ENCODE data around the gene PTPN14.

The PTPN14 gene

GRCh38 chr1:214318956-214319736, 232.3 kb downstream of the PTPN14 start:
- H3K27me3 Mint-ChIP-seq, result no peaks in the 10 kb centered on the region
- no peaks in the 10 kb centered on the region for H3K4me1 Mint-ChIP-seq
- H3K9me3 Mint-ChIP-seq, result no peaks in the 10 kb centered on the region
- no peak for ATAC-seq (replicated peaks; ENCODE audit: extremely low read depth, poor library complexity, severe bottlenecking)
- H3K36me3 Mint-ChIP-seq (ENCODE audit: insufficient read depth), result peaks cover 22% of the 10 kb centered on the region
- no peak overlapping the region for H3K27ac Mint-ChIP-seq (ENCODE audit: low read depth)
- H3K4me3 Mint-ChIP-seq, result no peak overlapping the region
- DNase-seq (ENCODE audit: low spot score in 2 of 2), result no peak

GRCh38 chr1:214318356-214318755, 233.0 kb downstream of the PTPN14 start:
- ATAC-seq (replicated peaks; ENCODE audit: extremely low read depth, poor library complexity, severe bottlenecking) (no peak), DNase-seq (ENCODE audit: low spot score in 2 of 2) (no peak)
- Mint-ChIP-seq H3K9me3 (no peaks in the 10 kb centered on the region), H3K27me3 (no peaks in the 10 kb centered on the region), H3K27ac (ENCODE audit: low read depth) (no peak overlapping the region), H3K36me3 (ENCODE audit: insufficient read depth) (peaks cover 21% of the 10 kb centered on the region), H3K4me3 (no peak overlapping the region), H3K4me1 (no peaks in the 10 kb centered on the region)

GRCh38 chr1:214317734-214318133, 233.7 kb downstream of the PTPN14 start:
- Mint-ChIP-seq H3K36me3 (ENCODE audit: insufficient read depth) (peaks cover 23% of the 10 kb centered on the region), H3K4me3 (no peak overlapping the region), H3K27me3 (no peaks in the 10 kb centered on the region), H3K27ac (ENCODE audit: low read depth) (no peak overlapping the region), H3K9me3 (no peaks in the 10 kb centered on the region), H3K4me1 (no peaks in the 10 kb centered on the region)
- no peak for ATAC-seq (replicated peaks; ENCODE audit: extremely low read depth, poor library complexity, severe bottlenecking)
- no peak for DNase-seq (ENCODE audit: low spot score in 2 of 2)

GRCh38 chr1:214317300-214317699, 234.1 kb downstream of the PTPN14 start:
- Mint-ChIP-seq H3K27ac (ENCODE audit: low read depth) (no peak overlapping the region), H3K4me1 (peaks cover 3% of the 10 kb centered on the region), H3K9me3 (no peaks in the 10 kb centered on the region), H3K27me3 (no peaks in the 10 kb centered on the region), H3K36me3 (ENCODE audit: insufficient read depth) (peaks cover 23% of the 10 kb centered on the region), H3K4me3 (no peak overlapping the region)
- DNase-seq (ENCODE audit: low spot score in 2 of 2) (no peak), ATAC-seq (replicated peaks; ENCODE audit: extremely low read depth, poor library complexity, severe bottlenecking) (no peak)

GRCh38 chr1:214316593-214316992, 234.8 kb downstream of the PTPN14 start:
- ATAC-seq (replicated peaks; ENCODE audit: extremely low read depth, poor library complexity, severe bottlenecking) (no peak), DNase-seq (ENCODE audit: low spot score in 2 of 2) (no peak)
- Mint-ChIP-seq H3K9me3 (no peaks in the 10 kb centered on the region), H3K27me3 (no peaks in the 10 kb centered on the region), H3K36me3 (ENCODE audit: insufficient read depth) (peaks cover 22% of the 10 kb centered on the region), H3K27ac (ENCODE audit: low read depth) (no peak overlapping the region), H3K4me3 (no peak overlapping the region), H3K4me1 (peaks cover 10% of the 10 kb centered on the region)

GRCh38 chr1:214314178-214314843, 237.1 kb downstream of the PTPN14 start:
- ATAC-seq (replicated peaks; ENCODE audit: extremely low read depth, poor library complexity, severe bottlenecking), result no peak
- Mint-ChIP-seq H3K36me3 (ENCODE audit: insufficient read depth) (peaks cover 12% of the 10 kb centered on the region), H3K9me3 (no peaks in the 10 kb centered on the region), H3K27me3 (no peaks in the 10 kb centered on the region), H3K4me1 (peaks cover 26% of the 10 kb centered on the region), H3K27ac (ENCODE audit: low read depth) (no peak overlapping the region), H3K4me3 (no peak overlapping the region)
- no peak for DNase-seq (ENCODE audit: low spot score in 2 of 2)

GRCh38 chr1:214312530-214313051, 238.8 kb downstream of the PTPN14 start:
- no peak overlapping the region for H3K27ac Mint-ChIP-seq (ENCODE audit: low read depth)

GRCh38 chr1:214310777-214311690, 240.4 kb downstream of the PTPN14 start:
- H3K27me3 Mint-ChIP-seq, result no peaks in the 10 kb centered on the region
- H3K4me1 Mint-ChIP-seq, result peaks cover 40% of the 10 kb centered on the region
- no peak overlapping the region for H3K27ac Mint-ChIP-seq (ENCODE audit: low read depth)
- ATAC-seq (replicated peaks; ENCODE audit: extremely low read depth, poor library complexity, severe bottlenecking) (no peak), DNase-seq (ENCODE audit: low spot score in 2 of 2) (no peak)
- no peaks in the 10 kb centered on the region for H3K9me3 Mint-ChIP-seq
- H3K4me3 Mint-ChIP-seq, result peak overlapping the region; percentile 71
- peaks cover 10% of the 10 kb centered on the region for H3K36me3 Mint-ChIP-seq (ENCODE audit: insufficient read depth)

More at GRCh38 chr1:214312530-214313051, 238.8 kb downstream of the PTPN14 start:
- peaks cover 10% of the 10 kb centered on the region for H3K36me3 Mint-ChIP-seq (ENCODE audit: insufficient read depth)
- no peak for DNase-seq (ENCODE audit: low spot score in 2 of 2)
- H3K9me3 Mint-ChIP-seq, result no peaks in the 10 kb centered on the region
- ATAC-seq (replicated peaks; ENCODE audit: extremely low read depth, poor library complexity, severe bottlenecking), result no peak
- H3K27me3 Mint-ChIP-seq, result no peaks in the 10 kb centered on the region
- no peak overlapping the region for H3K4me3 Mint-ChIP-seq
- H3K4me1 Mint-ChIP-seq, result peaks cover 40% of the 10 kb centered on the region

GRCh38 chr1:214310010-214310409, 241.4 kb downstream of the PTPN14 start:
- Mint-ChIP-seq H3K9me3 (no peaks in the 10 kb centered on the region), H3K27me3 (no peaks in the 10 kb centered on the region), H3K4me3 (peak overlapping the region; percentile 41), H3K27ac (ENCODE audit: low read depth) (no peak overlapping the region), H3K36me3 (ENCODE audit: insufficient read depth) (peaks cover 3% of the 10 kb centered on the region), H3K4me1 (peaks cover 40% of the 10 kb centered on the region)
- DNase-seq (ENCODE audit: low spot score in 2 of 2), result no peak
- no peak for ATAC-seq (replicated peaks; ENCODE audit: extremely low read depth, poor library complexity, severe bottlenecking)

GRCh38 chr1:214306269-214306668, 245.1 kb downstream of the PTPN14 start:
- DNase-seq (ENCODE audit: low spot score in 2 of 2) (no peak), ATAC-seq (replicated peaks; ENCODE audit: extremely low read depth, poor library complexity, severe bottlenecking) (no peak)
- peaks cover 6% of the 10 kb centered on the region for H3K36me3 Mint-ChIP-seq (ENCODE audit: insufficient read depth)
- H3K4me1 Mint-ChIP-seq, result peaks cover 46% of the 10 kb centered on the region
- no peak overlapping the region for H3K4me3 Mint-ChIP-seq
- no peaks in the 10 kb centered on the region for H3K9me3 Mint-ChIP-seq
- no peak overlapping the region for H3K27ac Mint-ChIP-seq (ENCODE audit: low read depth)
- H3K27me3 Mint-ChIP-seq, result no peaks in the 10 kb centered on the region

GRCh38 chr1:214305164-214305751, 246.1 kb downstream of the PTPN14 start:
- ATAC-seq (replicated peaks; ENCODE audit: extremely low read depth, poor library complexity, severe bottlenecking), result no peak
- H3K4me3 Mint-ChIP-seq, result no peak overlapping the region
- H3K4me1 Mint-ChIP-seq, result peaks cover 40% of the 10 kb centered on the region
- H3K9me3 Mint-ChIP-seq, result no peaks in the 10 kb centered on the region
- DNase-seq (ENCODE audit: low spot score in 2 of 2), result no peak
- H3K27me3 Mint-ChIP-seq, result no peaks in the 10 kb centered on the region
- no peak overlapping the region for H3K27ac Mint-ChIP-seq (ENCODE audit: low read depth)
- peaks cover 6% of the 10 kb centered on the region for H3K36me3 Mint-ChIP-seq (ENCODE audit: insufficient read depth)
